HCT116 (cell line): ENCODE results near the gene HPGDS. TPM values are rescaled to one million over a fixed set of nuclear protein-coding genes. Genes with fewer than 3 reads are reported as not detected.
"Not testable (repeated sequence)": the region's sequence is repeated elsewhere in the genome, so short reads cannot be mapped to it uniquely, and the experiment has no call there.

Experiments used
- ATAC-seq: fragments of 200-7000 bp; cut with Tn5 transposase; 2 replicates; pipeline ENCODE4 v1.9.1; 2020; ENCODE audit warnings: mild to moderate bottlenecking, moderate library complexity
- BruUV-seq: library from RNA; stranded (reverse); fragments of 400-500 nt; replicated peaks from 2 replicates; lab custom pipeline; 2021; lab: Mats Ljungman, UMichigan
- CTCF ChIA-PET: fragments of 300-600 bp; sonication (Branson Sonifier 250); formaldehyde crosslinking; loops from one replicate; lab custom pipeline; 2021; ENCODE audit warnings: antibody characterized with exemption; lab: Charles Lee
- POLR2A ChIA-PET: fragments of 300-600, 350-600 bp; sonication (Branson Sonifier 250); formaldehyde crosslinking; loops from one replicate; lab custom pipeline; 2021; ENCODE audit warnings: antibody characterized with exemption; lab: Charles Lee
- RAD21 ChIA-PET, 2 experiments: fragments of 300-600 bp; sonication (Branson Sonifier 250); formaldehyde crosslinking; loops; one replicate each; lab custom pipeline; 2023; ENCODE audit warnings: low total read pairs in 2 of 2; ENCODE audit not compliant: uncharacterized antibody in 2 of 2, unreplicated experiment in 2 of 2, low non-redundant PET in 1 of 2; lab: Charles Lee
- DNase-seq: peaks from one replicate; pipeline ENCODE4 v3.0.0-alpha.2; 2010; ENCODE audit warnings: low read depth, low spot score
- H2AFZ ChIP-seq: fragments of 200-600 bp; shearing (Covaris generic), sonication (generic); 2 replicates; pipeline ENCODE4 v1.6.1; 2017; ENCODE audit warnings: low read depth, mixed run types, mixed read lengths, antibody characterized with exemption, low read length; ENCODE audit not compliant: poor library complexity, severe bottlenecking
- H3K27ac ChIP-seq: 2 replicates; pipeline ENCODE4 v1.5.1; 2012; ENCODE audit warnings: low read depth, low read length
- H3K27me3 ChIP-seq: fragments of 200-600 bp; sonication (generic); 2 replicates; pipeline ENCODE4 v1.6.1; 2016; ENCODE audit warnings: mixed run types, low read length, mixed read lengths; ENCODE audit not compliant: insufficient read depth
- H3K36me3 ChIP-seq, 2 experiments: fragments of 200-500 bp in 1 of 2; fragments of 200-600 bp in 1 of 2; sonication (Bioruptor generic) in 1 of 2; sonication (generic) in 1 of 2; 2 replicates each; pipeline versions ENCODE4 v1.5.1 to v1.6.1; 2014 to 2016; ENCODE audit warnings: low read length in 2 of 2, inconsistent platforms in 1 of 2, mixed read lengths in 1 of 2, mixed run types in 1 of 2; ENCODE audit not compliant: insufficient read depth in 2 of 2, control insufficient read depth in 1 of 2
- H3K4me1 ChIP-seq, 2 experiments: fragments of 200-600 bp in 1 of 2; sonication (generic) in 1 of 2; 2 replicates each; pipeline versions ENCODE4 v1.5.1 to v1.6.1; 2012 to 2017; ENCODE audit warnings: low read length in 2 of 2, inconsistent platforms in 1 of 2, mild to moderate bottlenecking in 1 of 2, mixed read lengths in 1 of 2, mixed run types in 1 of 2, moderate library complexity in 1 of 2; ENCODE audit not compliant: insufficient read depth in 2 of 2, control insufficient read depth in 1 of 2
- H3K4me2 ChIP-seq: fragments of 200-600 bp; sonication (generic); 2 replicates; pipeline ENCODE4 v1.6.1; 2017; ENCODE audit warnings: mixed run types, low read length, mixed read lengths
- H3K4me3 ChIP-seq, 2 experiments: fragments of 200-600 bp in 1 of 2; sonication (generic) in 1 of 2; replicated peaks in 1 of 2; 2 replicates each; pipeline ENCODE4 v1.5.1; 2011 to 2016; ENCODE audit warnings: low read length in 2 of 2, control low read depth in 1 of 2, low read depth in 1 of 2, mild to moderate bottlenecking in 1 of 2, mixed read lengths in 1 of 2, mixed run types in 1 of 2
- H3K79me2 ChIP-seq: fragments of 200-600 bp; sonication (generic); 2 replicates; pipeline ENCODE4 v1.6.1; 2017; ENCODE audit warnings: mild to moderate bottlenecking, mixed run types, low read length, moderate library complexity, mixed read lengths; ENCODE audit not compliant: insufficient read depth
- H3K9ac ChIP-seq: fragments of 200-600 bp; sonication (generic); 2 replicates; pipeline ENCODE4 v1.6.1; 2016; ENCODE audit warnings: low read length, mixed read lengths
- H3K9me2 ChIP-seq: fragments of 200-600 bp; sonication (generic), shearing (Covaris generic); 2 replicates; pipeline ENCODE4 v1.6.1; 2017; ENCODE audit warnings: mixed run types, mild to moderate bottlenecking, moderate library complexity; ENCODE audit not compliant: insufficient read depth
- H3K9me3 ChIP-seq, 2 experiments: fragments of 200-500 bp in 1 of 2; fragments of 200-600 bp in 1 of 2; sonication (Bioruptor generic) in 1 of 2; sonication (generic) in 1 of 2; 2 replicates each; pipeline ENCODE4 v1.6.1; 2014 to 2017; ENCODE audit warnings: low read length in 2 of 2, mixed read lengths in 2 of 2, inconsistent platforms in 1 of 2, low read depth in 1 of 2, mild to moderate bottlenecking in 1 of 2, mixed run types in 1 of 2, moderate library complexity in 1 of 2; ENCODE audit not compliant: control insufficient read depth in 1 of 2, insufficient read depth in 1 of 2
- H4K20me1 ChIP-seq: fragments of 200-600 bp; sonication (generic), shearing (Covaris generic); 2 replicates; pipeline ENCODE4 v1.6.1; 2017; ENCODE audit warnings: mixed run types, mild to moderate bottlenecking, moderate library complexity; ENCODE audit not compliant: insufficient read depth
- CEBPB ChIP-seq: IDR thresholded peaks from 2 replicates; pipeline ENCODE4 v1.6.1; 2012; ENCODE audit warnings: low read depth
- EZH2 ChIP-seq: fragments of 200-600 bp; sonication (generic); IDR thresholded peaks from 2 replicates; pipeline ENCODE4 v1.6.1; 2017; ENCODE audit warnings: antibody characterized with exemption, mixed run types
- EZH2phosphoT487 ChIP-seq: fragments of 200-600 bp; IDR thresholded peaks from 2 replicates; pipeline ENCODE4 v1.6.1; 2018; ENCODE audit warnings: antibody characterized with exemption, borderline replicate concordance
- FOSL1 ChIP-seq: IDR thresholded peaks from 2 replicates; pipeline ENCODE4 v1.6.1; 2012; ENCODE audit warnings: low read depth
- POLR2AphosphoS5 ChIP-seq: IDR thresholded peaks from 2 replicates; pipeline ENCODE4 v1.6.1; 2011; ENCODE audit warnings: mild to moderate bottlenecking, low read depth, low read length, moderate library complexity
- REST ChIP-seq: IDR thresholded peaks from 2 replicates; pipeline ENCODE4 v1.6.1; 2012; ENCODE audit warnings: low read depth
- SP1 ChIP-seq: IDR thresholded peaks from 2 replicates; pipeline ENCODE4 v1.6.1; 2012; ENCODE audit warnings: low read depth
- SRF ChIP-seq: IDR thresholded peaks from 2 replicates; pipeline ENCODE4 v1.6.1; 2012; ENCODE audit warnings: low read depth
- TCF7L2 ChIP-seq: IDR thresholded peaks from 2 replicates; pipeline ENCODE4 v1.7.0; 2011; ENCODE audit warnings: borderline replicate concordance, inconsistent platforms; ENCODE audit not compliant: insufficient read depth, insufficient read length; ENCODE audit errors: extremely low read depth
- YY1 ChIP-seq: IDR thresholded peaks from 2 replicates; pipeline ENCODE4 v1.6.1; 2011; ENCODE audit warnings: low read length, low read depth, moderate library complexity, mild to moderate bottlenecking; ENCODE audit not compliant: insufficient replicate concordance; ENCODE audit errors: extremely low read depth
- ZFX ChIP-seq: fragments of 450-650 bp; IDR thresholded peaks from 2 replicates; pipeline ENCODE4 v1.6.1; 2017
- intact Hi-C: fragments of 100-400 bp; cut with micrococcal nuclease; formaldehyde crosslinking; loops from 2 replicates; pipeline ENCODE4 v1.10.0; 2022
- total RNA-seq: library from RNA; stranded (reverse); gene quantifications from one replicate; pipeline ENCODE4 v1.2.1, GENCODE V29; 2021; ENCODE audit not compliant: unreplicated experiment

Gene HPGDS
- total RNA-seq, 1 experiment from 2014 or later = not detected

- ChIA-PET CTCF (no interaction called here), RAD21 (no interaction called here), POLR2A (no interaction called here)
- Histone ChIP-seq H3K9me3 (peaks cover 6 to 10% of the 10 kb centered on the region in 2 experiments; a peak in 2 of 4 replicates), H3K4me3 (no peak overlapping the region), H3K9ac (no peak overlapping the region), H3K79me2 (no peaks in the 10 kb centered on the region), H2AFZ (no peak overlapping the region), H3K4me1 (no peaks in the 10 kb centered on the region), H3K9me2 (no peaks in the 10 kb centered on the region), H3K27ac (no peak overlapping the region), H4K20me1 (no peaks in the 10 kb centered on the region), H3K4me2 (no peak overlapping the region), H3K27me3 (no peaks in the 10 kb centered on the region), H3K36me3 (no peaks in the 10 kb centered on the region)
- intact Hi-C loops = no loop called here
- no peak for DNase-seq
- no TSS peak for BruUV-seq
- TF ChIP-seq POLR2AphosphoS5 (no peak), YY1 (no peak), TCF7L2 (no peak), SP1 (no peak), FOSL1 (no peak), REST (no peak), ZFX (no peak), EZH2 (no peak), CEBPB (no peak), EZH2phosphoT487 (no peak), SRF (no peak)
- ATAC-seq = no peak
These were observed 16.8 kb downstream of the HPGDS start for GRCh38 chr4:94325835-94326234.

- CTCF ChIA-PET = not testable (repeated sequence)
These were observed 22.7 kb downstream of the HPGDS start for GRCh38 chr4:94319927-94320326.

More at GRCh38 chr4:94319927-94320326, 22.7 kb downstream of the HPGDS start:
- BruUV-seq, ATAC-seq, H3K4me2 ChIP-seq, H3K4me3 ChIP-seq, H3K27me3 ChIP-seq, H3K36me3 ChIP-seq, DNase-seq, intact Hi-C loops, POLR2A ChIA-PET, H3K79me2 ChIP-seq, H3K9me2 ChIP-seq, H4K20me1 ChIP-seq, RAD21 ChIA-PET, H3K9me3 ChIP-seq, H3K9ac ChIP-seq, H2AFZ ChIP-seq, H3K27ac ChIP-seq, H3K4me1 ChIP-seq: not testable (repeated sequence)
